GM11168 (cell line): ENCODE measurements around the gene DCPS.
"Not testable (repeated sequence)": the region's sequence is repeated elsewhere in the genome, so short reads cannot be mapped to it uniquely, and the experiment has no call there.

Source experiments
- in situ Hi-C: fragments of 300-500 bp; cut with MboI; formaldehyde crosslinking; loops from one replicate; pipeline ENCODE4 v1.12.0; 2022; ENCODE audit warnings: low sequenced_read_pairs; ENCODE audit not compliant: unreplicated experiment

Gene DCPS

DNA sequence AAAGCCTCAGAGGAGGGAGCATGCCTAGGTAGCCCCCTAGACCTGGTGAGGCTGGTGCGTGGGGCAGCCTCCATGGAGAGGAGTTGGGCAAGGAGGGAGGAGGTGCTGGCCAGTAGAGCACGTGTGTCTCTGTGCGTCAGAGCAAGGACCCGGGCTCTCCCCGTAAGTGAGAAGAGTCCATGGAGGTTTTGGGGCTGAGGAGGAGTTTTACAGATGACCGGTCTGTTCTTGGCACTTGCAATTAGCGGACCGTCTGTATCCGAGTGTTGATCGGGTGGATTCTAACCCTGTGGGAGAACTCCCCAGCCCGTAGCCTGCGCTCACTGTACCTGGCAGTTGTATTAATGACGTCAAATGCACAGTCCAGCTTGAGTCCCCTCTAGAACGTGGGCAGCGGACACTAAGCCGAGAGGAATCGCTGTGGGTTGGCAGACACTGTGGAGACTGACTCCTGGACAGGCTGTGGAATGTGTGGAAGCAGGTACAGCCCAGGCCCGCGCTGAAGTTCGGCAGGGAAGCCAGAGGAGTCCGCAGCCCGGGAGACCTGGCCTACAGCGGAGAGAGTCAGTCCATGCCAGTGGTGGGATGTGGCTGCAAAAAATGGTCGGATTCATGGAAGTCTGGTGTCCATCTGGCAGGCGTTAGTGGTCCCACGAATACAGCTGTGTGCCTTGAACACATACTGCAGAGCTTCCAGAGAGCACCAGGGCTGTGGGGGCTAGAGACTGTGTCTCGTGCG, 70.9 kb downstream of the DCPS start:
- in situ Hi-C loops: not testable (repeated sequence)

- in situ Hi-C loops: no loop called here
Measured at GRCh38 chr11:126375726-126376125, 71.9 kb downstream of the DCPS start.

DNA sequence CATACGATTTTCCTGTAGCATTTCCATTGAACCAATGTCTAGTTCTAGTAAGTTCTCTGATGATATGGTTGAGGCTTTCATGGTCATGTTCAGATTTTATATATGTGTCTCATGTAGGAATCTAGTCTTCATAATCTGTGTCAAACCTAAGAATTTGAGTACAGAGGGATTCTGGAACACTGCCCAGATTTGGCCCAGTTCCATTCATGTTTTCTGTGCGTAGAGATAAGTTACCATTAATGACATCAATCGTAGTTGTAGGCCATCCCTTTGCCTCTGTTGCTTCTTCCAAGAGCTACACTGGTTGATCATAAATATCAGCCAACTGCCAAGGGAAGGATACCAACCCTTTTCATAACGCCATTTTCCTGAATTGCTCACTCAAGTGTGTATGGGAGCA, 74.9 kb downstream of the DCPS start:
- in situ Hi-C loops: no loop called here

- in situ Hi-C loops: no loop called here
Measured at GRCh38 chr11:126380909-126381308, 77.0 kb downstream of the DCPS start.

DNA sequence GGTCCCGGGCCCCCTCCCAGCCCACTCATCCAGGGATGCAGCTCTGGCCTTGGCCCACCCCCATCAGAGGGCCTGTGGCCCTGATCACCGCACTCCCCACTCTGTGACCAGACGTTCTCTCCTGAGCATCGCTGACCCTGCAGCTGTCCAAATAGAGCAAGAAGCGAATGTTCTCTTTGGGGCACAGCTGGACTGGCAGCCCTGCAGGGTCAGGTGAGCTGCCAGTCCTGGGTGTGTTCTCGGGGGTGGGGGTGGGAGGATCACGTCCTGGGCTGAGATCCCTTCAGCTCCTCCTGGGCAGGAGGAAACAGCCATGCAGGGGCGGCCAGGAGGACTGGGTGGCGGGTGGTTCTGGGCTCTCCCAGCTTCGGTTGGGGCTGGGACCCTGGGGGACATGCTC, 78.1 kb downstream of the DCPS start:
- in situ Hi-C loops: not testable (repeated sequence)

DNA sequence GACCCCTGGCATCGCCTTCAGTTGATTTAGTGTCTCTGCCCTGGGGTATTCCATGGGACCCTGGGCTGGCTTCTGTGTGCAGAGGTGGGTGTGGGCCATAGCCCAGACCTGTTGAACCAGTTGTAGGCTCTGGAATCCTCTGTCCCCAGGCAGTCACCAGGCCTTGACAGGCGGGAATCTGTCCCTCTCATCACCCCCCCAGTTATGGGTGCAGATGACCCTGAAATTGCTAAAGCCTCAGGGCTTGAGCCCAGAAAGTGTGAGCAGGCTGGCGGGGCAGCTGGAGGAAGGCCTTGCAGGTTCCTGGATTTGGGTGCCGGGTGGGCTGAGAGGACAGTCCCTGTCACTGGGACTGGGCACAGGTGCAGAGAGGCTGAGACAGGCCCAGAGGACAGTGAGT, 78.8 kb downstream of the DCPS start:
- in situ Hi-C loops: not testable (repeated sequence)

- in situ Hi-C loops: no loop called here
Measured at GRCh38 chr11:126383339-126384335, 79.8 kb downstream of the DCPS start.

- in situ Hi-C loops: no loop called here
Measured at GRCh38 chr11:126384449-126385070, 80.7 kb downstream of the DCPS start.

DNA sequence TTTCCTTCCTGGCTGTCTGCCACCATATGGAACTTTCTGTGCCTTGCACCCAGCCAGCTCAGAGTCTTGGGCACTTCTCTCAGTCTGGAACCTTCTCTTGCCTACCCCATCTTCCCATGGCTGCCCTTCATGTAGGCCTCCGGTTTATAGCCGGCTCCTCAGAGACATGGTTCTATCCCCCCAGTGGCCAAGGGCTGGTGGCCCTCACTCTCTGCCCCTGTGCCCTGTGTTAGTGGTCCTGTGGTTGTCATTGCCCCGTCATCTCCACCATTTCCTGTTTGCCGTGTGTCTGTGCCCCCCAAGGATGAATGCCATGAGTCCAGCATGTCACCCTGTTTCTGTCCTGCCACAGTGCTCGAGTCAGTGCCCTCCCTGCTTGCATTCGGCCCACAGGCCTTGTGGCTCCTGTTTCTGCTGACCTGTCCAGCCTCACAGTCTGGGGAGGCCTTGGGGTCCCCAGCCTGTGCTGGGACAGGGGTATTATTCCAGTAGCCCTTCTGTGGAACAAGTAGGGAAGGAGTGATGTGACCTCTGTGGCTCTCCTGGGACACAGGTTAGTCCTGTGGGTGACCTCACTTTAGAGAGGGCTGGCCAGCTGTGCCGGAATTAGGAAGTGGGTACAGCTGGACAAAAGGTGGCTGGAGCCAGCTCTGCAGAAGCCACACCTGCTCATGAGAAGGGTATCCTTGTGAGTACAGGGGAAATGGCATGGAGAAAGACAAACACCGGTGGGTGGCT, 82.3 kb downstream of the DCPS start:
- in situ Hi-C loops: no loop called here

DNA sequence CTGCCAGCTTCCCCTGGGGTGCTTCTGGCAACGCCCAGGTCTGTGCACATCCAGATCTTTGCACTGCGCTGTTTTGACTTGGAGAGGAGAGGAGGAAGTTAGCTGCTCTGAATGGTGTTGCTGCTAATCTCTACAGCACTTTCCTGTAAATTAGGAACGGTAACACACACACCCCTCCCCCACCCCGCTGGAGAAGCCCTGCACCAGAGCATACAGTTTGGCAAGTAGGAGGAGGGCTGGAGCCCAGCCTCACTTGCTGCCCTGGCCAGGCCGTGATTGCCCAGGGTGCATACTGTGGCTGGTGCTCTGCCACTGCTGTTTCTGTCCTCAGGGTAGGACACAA, 82.8 kb downstream of the DCPS start:
- in situ Hi-C loops: not testable (repeated sequence)

GRCh38 chr11:126387857-126388256, 84.0 kb downstream of the DCPS start:
- in situ Hi-C loops: no loop called here

DNA sequence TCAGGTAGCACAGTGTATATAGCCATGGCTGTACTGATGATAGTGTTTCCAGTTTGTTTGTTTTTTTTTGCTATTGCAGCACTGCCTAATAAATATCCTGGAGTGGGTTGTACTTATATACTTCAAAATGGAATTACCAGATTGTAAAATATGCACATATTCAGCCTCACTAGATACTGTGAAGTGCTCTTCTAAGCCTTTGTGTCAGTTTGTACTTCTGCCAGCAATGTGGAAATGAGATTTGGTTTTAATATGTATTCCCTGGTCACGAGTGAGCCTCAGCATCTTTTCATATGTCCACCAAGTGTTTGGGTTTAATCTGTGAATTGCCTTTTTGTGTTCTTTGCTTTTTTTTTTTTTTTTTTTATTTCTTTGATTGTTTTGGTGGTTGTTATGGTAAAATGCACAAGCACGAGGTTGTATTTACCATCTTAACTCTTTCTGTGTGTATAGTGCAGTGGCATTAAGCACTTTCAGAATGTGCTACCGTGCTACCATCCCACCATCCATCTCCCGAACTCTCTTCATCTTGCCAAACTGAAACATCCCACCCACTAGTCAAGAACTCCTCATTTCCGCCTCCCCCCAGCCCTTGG, 86.5 kb downstream of the DCPS start:
- in situ Hi-C loops: no loop called here

GRCh38 chr11:126391286-126391954, 87.6 kb downstream of the DCPS start:
- in situ Hi-C loops: no loop called here

- in situ Hi-C loops: no loop called here
Measured at GRCh38 chr11:126391970-126392632, 88.2 kb downstream of the DCPS start.

DNA sequence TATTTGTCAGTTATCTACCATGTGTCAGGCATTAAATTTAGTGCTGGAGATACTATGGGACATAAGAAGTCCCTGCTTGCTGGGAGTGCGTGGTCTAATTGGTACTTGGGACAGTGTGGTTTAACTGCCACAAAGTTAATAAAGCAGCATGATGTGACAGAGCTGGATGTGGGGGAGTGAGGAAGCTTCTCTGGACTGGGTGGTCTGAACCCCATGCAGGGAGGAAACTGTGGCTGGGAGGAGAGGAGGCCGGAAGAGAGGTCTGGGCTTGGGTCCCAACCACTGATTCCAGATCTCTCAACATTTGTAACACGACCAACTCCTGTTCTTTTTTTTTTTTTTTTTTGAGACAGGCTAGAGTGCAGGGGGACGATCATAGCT, 88.8 kb downstream of the DCPS start:
- in situ Hi-C loops: no loop called here

GRCh38 chr11:126393143-126393542, 89.3 kb downstream of the DCPS start:
- in situ Hi-C loops: no loop called here

- in situ Hi-C loops: no loop called here
Measured at GRCh38 chr11:126394036-126394435, 90.2 kb downstream of the DCPS start.

GRCh38 chr11:126394634-126395072, 90.8 kb downstream of the DCPS start:
- in situ Hi-C loops: not testable (repeated sequence)
